GM21723 (cell line): Measurements from ENCODE around the gene MIDN.

Source experiments
- ATAC-seq: cut with Tn5 transposase; IDR thresholded peaks from one replicate; pipeline ENCODE4 v1.9.1; 2021; ENCODE audit warnings: mild to moderate bottlenecking, moderate library complexity; ENCODE audit not compliant: unreplicated experiment

MIDN gene

GRCh38 chr19:1269065-1269477 lies 20.7 kb downstream of the MIDN start, which contains the start of gene CIRBP:
Gene CIRBP, plus strand, starts transcription at chr19:1269332. Its CDS starts 1,602 bp downstream, at chr19:1270934.
- peak; percentile 45 for ATAC-seq

DNA sequence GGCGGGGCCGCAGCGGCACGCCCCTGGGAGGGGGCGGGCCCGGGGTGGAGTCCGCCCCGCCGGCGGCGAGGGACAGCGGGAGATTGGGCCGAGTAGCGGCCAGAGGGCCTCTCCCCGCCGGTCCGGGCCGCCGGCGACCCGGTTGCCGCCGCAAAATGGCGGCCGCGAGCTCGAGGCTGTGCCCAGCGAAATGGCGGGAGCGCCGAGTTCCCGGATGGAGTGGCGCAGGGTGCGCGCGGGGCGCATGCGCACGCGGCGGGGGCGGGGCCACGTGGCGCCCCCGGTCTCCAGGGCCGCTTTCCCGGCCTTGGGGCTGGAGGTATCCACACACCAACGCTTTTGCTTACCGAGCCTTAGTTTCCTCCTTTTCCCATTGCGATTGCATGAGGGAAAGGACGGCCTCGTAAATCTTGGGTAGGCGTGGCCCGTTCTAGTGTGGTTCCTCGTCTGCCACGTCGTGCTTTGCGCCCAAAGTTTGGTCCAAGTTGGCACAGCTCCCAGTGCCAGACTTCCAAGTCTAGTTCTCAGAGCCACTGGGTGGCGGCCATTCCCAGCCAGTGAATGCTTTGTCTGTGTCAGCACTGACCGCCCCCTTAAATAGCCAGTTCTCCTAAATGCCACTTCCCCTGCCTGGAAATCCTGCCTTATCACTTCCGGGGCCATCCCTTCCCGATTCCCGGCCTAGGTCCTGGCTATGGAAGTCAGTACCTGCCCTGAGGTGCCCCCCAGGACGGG lies 21.3 kb downstream of the MIDN start:
- peak; percentile 22 for ATAC-seq

DNA sequence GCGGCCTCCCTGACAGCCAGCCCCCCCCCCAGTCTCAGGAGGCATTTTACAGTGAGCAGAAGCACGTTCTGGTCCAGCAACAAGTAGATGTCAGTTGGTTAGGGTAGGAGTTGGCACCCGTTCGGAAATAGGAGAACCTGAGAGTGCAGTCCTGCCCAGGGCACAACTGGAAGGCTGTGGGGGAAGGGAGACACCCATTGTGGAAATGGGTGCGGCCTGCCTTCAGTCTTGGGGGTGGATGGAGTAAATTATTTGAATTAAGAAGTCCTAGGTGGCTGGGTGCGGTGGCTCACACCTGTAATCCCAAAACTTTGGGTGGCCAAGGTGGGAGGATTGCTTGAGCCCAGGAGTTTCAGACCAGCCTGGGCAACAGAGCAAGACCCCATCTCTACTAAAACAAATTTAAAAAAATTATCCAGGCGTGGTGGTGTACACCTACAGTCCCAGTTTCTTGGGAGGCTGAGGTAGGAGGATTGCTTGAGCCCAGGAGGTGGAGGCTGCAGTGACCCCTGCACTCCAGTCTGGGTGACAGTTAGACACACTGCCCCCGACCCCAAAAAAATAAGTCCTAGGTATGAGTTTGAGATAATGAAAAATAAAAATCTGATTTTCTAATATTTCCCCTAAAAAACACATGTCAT lies 21.9 kb downstream of the MIDN start:
- ATAC-seq, result no peak

- no peak for ATAC-seq
Observed at GRCh38 chr19:1270854-1271527, 22.6 kb downstream of the MIDN start.

GRCh38 chr19:1271528-1272422 lies 23.4 kb downstream of the MIDN start:
- ATAC-seq, result no peak

DNA sequence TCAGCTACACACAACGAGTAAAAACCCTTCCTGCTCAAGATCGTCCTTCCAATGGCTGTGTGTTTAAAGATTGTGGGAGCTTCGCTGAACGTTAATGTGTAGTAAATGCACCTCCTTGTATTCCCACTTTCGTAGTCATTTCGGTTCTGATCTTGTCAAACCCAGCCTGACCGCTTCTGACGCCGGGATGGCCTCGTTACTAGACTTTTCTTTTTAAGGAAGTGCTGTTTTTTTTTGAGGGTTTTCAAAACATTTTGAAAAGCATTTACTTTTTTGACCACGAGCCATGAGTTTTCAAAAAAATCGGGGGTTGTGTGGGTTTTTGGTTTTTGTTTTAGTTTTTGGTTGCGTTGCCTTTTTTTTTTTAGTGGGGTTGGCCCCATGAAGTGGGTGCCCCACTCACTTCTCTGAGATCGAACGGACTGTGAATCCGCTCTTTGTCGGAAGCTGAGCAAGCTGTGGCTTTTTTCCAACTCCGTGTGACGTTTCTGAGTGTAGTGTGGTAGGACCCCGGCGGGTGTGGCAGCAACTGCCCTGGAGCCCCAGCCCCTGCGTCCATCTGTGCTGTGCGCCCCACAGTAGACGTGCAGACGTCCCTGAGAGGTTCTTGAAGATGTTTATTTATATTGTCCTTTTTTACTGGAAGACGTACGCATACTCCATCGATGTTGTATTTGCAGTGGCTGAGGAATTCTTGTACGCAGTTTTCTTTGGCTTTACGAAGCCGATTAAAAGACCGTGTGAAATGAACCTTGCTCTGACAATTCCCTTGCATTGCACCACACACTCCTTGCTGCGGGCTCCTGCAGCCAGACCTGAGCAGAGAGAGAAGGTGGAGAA lies 24.3 kb downstream of the MIDN start:
- no peak for ATAC-seq

- ATAC-seq, result no peak
Observed at GRCh38 chr19:1273263-1274041, 25.1 kb downstream of the MIDN start.

DNA sequence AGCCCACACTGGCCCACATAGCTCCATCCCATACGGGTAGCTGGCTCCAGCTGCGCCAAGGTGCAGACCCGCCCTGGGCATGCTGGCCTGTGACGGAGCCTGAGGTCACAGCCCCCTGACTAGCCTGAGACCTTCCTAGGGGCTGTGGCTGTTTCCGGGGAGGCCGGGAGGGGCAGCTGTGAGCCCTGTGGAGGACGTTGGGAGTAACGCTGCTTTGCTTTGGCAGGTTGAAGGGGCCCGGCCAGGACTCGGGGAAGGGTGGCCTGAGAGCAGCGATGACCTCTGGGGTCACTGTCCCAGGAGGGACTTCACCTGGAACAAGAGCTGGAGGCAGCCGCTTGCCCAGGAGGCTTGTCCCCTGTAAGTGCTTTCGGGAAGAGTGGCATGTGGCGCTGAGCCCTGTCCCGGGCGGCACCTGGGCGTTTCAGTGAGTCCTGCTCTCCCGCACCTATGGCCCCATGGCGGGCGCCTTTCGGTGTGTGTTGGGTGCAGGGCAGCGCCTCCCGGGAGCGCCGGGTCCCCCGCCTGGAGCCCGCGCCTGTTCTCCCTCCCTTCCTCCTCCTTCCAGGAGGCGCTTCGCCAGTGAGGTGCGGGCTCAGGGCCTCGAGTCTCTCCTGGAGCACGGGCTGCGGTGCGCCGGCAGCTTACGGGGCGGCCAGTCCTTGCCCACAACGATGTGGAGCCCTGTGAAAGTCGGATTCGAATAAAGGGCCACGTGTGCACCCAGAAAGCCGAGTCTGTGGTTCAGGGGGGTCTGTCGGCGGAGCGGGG lies 25.9 kb downstream of the MIDN start:
- no peak for ATAC-seq

GRCh38 chr19:1274852-1275259 lies 26.5 kb downstream of the MIDN start:
- no peak for ATAC-seq

GRCh38 chr19:1275260-1275975 lies 27.0 kb downstream of the MIDN start, which contains the start of gene FAM174C:
Gene FAM174C, plus strand, starts transcription at chr19:1275530. Its CDS starts 20 bp downstream, at chr19:1275550.
- ATAC-seq, result peak; percentile 70

DNA sequence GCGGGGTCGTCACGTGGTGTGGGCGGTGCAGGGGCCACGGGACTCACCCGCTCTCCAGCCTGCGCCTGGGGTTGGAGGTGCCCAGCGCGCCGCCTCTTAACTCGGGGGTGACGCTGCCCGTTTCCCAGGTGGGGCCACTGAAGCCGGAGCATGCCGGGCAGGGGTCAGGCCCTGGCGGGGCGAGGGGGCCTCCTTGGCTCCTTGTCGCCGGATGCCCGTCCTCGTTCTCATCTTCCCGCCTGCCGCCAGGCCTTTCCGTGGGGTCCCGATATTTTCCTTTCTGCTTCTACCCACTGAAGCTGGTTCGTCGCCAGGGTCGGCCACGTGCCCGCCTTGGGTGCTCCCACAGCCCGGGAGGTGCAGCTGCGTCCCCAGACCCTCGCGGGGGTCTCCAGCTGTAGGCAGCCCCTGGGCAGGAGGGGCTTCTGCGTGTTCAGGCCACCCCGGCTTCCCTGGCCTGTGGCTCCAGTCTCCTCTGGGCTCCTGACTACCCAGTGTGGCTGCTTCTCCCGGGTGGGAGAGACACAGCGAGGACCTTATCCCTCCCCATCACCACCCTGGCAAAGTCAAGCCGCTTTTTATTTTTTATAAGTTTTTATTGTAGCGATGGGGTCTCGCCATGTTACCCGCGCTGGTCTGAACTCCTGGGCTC lies 27.7 kb downstream of the MIDN start:
- no peak for ATAC-seq

GRCh38 chr19:1276628-1277022 lies 28.2 kb downstream of the MIDN start:
- ATAC-seq, result no peak

- ATAC-seq, result no peak
Observed at GRCh38 chr19:1277061-1277460, 28.7 kb downstream of the MIDN start.

DNA sequence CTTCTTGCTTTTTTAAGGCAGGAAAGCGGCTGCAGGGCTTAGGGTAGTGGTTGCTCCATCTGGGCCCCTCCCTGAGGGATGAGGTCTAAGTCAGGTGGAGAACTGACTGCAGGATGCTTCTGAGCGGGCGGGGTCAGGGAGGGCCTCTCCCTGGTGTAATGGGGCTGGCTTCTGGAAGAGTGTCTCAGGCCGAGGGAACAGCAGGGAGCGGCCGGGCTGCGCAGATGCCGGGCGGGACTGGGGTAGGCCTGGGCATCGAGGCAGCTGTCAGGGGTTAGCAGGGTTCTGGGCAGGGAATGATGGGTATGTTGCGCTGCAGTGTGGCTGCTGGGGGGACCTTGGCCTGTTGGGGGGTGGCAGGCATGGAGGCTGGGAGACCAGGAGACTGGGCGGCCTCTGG lies 29.7 kb downstream of the MIDN start:
- no peak for ATAC-seq

GRCh38 chr19:1278713-1279660 lies 30.6 kb downstream of the MIDN start:
- ATAC-seq, result no peak

DNA sequence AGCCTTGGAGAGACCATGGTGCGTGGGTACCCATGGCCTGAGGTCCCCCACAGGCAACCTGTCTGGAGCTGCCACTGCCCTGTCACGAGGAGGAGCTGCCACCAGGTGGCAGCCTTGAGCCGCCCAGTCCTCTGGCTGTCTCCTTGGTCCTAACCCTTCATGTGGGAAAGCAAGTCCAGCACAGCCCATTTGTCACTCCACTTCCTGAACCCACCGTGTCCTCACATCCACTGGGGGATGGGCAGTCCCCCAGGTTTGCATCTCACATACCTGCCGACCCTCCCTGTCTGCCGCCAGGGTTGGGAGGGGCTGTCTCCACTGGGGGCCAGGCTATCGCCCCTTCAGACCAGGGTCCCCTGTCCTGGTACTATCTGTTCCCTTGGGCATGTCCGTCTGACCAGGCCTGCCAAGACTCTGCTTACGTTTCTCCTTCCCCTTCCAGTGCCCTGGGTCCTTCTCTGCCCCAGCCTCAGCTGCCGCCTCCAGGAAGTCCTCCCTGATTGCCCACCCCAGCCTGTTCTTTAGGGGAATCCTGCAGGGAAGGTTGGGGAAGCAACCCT lies 31.5 kb downstream of the MIDN start:
- no peak for ATAC-seq
